Measurements from ENCODE around the gene CDKL5.
"Not testable (repeated sequence)": the region's sequence is repeated elsewhere in the genome, so short reads cannot be mapped to it uniquely, and the experiment has no call there.

The CDKL5 gene

GRCh38 chrX:18578546-18578945, 153.1 kb downstream of the CDKL5 start:
- no peak for DNase-seq

DNA sequence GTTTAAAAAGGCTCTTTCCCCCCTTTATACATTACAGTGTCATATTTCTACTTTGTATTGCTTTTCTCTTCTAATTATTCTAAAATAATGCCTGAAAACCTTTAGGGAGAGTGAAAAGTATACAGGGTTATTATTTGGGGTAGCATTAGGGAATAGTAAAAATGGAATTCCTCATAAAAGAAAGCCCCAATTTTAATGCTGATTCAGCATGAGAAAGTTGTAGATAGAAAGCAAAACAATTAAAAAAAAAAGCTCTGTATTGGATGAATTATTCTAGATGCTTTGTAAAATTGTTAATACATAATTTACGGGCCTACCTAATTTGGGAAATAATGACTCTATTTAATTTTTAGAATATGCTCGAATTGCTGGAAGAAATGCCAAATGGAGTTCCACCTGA, 154.1 kb downstream of the CDKL5 start:
- no peak for DNase-seq

- DNase-seq = no peak
These were observed 157.6 kb downstream of the CDKL5 start for GRCh38 chrX:18582910-18583493.

GRCh38 chrX:18589292-18589691, 163.9 kb downstream of the CDKL5 start:
- DNase-seq = not testable (repeated sequence)

GRCh38 chrX:18591834-18592233, 166.4 kb downstream of the CDKL5 start:
- DNase-seq = no peak

- DNase-seq = no peak
These were observed 168.7 kb downstream of the CDKL5 start for GRCh38 chrX:18594079-18594478.

DNA sequence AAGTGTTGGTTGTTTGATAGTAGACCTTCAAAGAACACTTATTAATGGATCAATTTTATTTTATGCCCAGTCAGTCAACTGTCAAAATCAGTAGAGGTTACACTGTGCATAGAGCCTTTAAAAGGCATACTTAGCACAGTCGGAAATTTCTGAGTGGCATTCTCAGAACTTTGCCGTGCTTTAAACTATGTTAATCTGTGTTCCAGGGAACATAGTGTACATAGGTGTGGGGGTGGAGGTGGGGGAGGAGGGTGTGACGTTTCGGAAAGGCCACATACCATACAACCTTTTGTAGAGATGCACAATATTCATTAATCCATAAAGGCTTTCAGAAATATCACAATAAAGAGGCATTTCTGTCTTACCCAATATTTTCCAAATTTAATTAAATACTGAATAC, 170.7 kb downstream of the CDKL5 start:
- DNase-seq = no peak

- DNase-seq = no peak
These were observed 173.0 kb downstream of the CDKL5 start for GRCh38 chrX:18598413-18598812.

DNA sequence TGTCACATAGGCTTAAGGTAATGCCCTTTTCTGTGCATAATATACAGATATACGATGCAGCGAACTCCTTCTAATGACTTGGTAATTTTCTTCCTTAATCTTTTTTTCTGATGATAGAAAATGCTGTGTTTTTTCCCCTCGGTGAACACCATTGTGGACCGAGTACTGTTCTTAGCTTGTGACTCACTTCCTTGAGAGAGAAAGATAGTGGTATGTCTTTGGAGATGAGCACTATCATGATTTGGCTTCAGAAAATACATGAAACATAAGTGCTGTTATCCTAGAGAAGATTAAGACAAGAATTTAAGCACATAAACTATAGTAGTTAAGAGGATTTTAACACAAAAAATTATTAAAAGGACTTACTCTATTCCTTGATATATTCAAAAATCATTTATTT, 182.6 kb downstream of the CDKL5 start:
- no peak for DNase-seq

GRCh38 chrX:18613930-18614639, 188.7 kb downstream of the CDKL5 start:
- DNase-seq = no peak

GRCh38 chrX:18616688-18617406, 191.4 kb downstream of the CDKL5 start:
- no peak for DNase-seq

- no peak for DNase-seq
These were observed 192.0 kb downstream of the CDKL5 start for GRCh38 chrX:18617407-18617750.

- no peak for DNase-seq
These were observed 193.9 kb downstream of the CDKL5 start for GRCh38 chrX:18619288-18619687.

DNA sequence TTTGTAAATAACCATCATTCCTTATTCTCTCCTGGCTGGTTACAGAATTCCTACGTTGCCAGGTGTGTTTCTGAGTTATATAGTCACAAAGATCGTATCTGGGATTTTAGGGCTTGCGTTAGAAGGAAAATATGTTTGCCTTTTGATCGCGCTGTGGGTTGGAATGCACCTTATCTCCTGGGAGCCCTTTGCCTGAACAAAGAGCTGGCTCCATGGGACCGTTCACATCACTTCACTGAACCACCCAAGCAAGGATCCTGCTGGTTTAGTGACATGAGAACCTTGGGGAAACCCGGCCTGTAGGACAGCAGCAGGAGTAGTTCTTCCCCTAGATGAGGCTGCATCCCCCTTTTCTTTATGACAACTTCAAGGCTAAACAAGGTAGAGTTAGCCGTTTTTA, 194.9 kb downstream of the CDKL5 start:
- DNase-seq = no peak

- no peak for DNase-seq
These were observed 199.2 kb downstream of the CDKL5 start for GRCh38 chrX:18624599-18624998.

DNA sequence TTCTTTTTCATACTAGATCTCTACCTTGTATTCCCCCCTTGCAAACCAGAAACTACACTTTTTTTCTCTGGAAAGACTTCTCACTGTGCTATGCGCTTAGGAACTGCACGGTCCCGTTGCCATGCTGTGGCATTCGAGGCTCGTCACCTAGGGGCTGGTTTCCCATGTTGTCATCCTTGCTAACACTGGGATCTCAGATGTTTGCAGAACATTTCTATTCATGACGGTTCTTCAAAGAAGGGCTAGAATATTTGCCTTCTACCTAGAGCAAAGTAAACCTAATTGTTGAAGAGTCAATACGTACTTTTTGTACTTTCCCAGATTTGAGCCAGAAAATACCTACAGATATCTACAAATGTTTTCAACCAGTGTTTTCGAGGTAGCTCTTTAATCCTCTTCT, 205.5 kb downstream of the CDKL5 start:
- DNase-seq = no peak

DNA sequence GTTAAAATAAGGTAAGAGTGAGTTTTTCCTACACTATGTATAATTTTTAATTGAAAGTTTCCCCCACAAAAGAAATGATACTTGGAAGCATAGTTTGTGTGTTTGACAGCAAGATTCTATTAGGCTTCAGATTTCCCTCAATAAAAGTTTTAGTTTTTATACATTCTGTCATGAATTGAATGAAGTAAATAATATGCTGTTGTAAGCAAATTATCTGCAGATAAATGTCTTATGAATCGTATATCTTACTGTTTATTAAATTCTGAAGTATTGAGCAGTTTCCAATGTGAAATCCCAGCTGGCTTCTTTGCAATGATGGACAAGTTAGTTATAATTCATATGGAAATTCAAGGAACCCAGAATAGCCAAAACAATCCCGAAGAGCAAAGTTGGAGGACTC, 213.0 kb downstream of the CDKL5 start:
- no peak for DNase-seq

DNA sequence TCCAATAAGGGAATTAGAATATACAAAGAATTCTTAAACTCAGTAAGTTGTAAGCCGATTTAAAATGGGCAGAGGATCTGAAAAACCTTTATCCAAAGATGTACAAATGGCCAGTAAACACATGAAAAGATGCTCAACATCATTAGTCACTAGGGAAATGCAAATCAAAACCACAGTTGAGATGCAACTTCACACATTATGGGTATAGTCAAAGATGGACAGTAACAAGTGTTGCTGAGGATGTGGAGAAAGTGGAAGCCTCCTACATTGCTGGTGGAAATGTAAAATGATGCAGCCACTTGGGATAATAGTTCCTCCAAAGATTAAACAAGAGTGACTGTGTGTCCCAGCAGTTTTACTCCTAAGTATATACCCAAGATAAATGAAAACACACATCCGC, 213.9 kb downstream of the CDKL5 start:
- no peak for DNase-seq

DNA sequence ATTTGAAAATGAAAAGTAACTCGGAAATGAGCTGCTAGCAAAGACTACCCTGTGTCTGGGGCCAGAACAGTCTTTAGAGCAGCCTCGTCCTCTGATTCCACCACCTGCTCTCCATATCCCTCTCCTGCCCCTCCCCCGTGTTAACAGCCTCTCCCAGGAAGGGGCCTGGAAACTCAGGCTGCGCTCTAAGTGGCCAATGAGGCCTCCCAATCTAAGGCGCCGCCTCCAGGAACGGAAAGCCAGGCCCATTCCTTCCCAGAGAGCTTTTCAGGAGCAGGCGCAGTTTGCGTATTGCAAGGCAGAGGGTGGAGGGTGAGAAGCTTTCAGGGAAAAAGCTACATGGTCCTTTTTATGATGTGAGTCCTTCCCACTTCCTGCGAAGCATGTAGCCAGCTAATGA, 215.3 kb downstream of the CDKL5 start:
- no peak for DNase-seq

DNA sequence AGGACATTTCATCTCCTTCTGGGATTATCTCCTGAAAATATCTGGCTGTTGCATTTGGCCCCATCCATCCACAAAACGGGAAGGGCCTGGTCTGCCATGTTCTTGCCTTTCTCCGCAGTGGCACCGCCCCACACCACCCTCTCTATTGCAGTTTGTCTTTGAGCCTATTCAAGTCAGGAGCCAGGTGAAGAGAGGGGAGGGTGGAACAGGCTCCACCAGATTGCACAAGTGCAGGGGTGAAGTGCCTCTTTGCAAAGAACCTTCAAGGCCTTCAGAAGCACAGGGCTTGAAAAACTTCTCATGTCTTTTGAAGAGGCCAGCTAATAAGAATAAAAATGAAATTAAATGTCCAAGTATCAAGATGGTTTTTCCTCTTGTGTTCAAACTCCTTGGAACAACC, 217.8 kb downstream of the CDKL5 start:
- DNase-seq = no peak

- DNase-seq = no peak
These were observed 218.4 kb downstream of the CDKL5 start for GRCh38 chrX:18643853-18644252.

DNA sequence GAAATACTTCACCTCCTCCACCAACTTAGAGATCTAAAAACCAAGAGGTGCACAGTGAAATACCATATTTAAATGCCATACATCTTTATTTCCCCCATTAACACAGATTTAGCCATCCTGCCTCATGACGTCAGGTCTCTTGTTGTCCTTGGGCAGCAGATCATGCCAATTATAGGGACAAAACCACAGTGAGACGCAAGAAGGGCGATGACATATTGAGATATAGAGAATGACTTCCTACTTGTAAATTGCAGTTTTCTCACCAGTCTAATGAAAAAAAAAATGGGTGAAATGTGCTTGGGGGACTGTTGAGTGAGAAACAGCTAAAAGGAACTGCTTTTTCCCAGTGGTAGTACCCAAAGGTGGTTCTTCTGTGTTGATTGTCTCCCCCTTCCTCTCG, 222.2 kb downstream of the CDKL5 start:
- DNase-seq = no peak

GRCh38 chrX:18649498-18649951, 224.1 kb downstream of the CDKL5 start:
- no peak for DNase-seq

GRCh38 chrX:18650662-18651061, 225.3 kb downstream of the CDKL5 start:
- no peak for DNase-seq
